ENCODE measurements around the gene CHN1.

The CHN1 gene

GRCh38 chr2:175004980-175005732, at the start of gene CHN1:
Gene CHN1 (minus strand): TSS chr2:175005381. CDS start chr2:175004912, 469 bp downstream.
- TF ChIP-seq CTCF (IDR thresholded peaks at IDR 0.05; ENCODE audit: low read depth, low read length) = no peak
- H3K4me3 ChIP-seq (ENCODE audit: low read depth, low read length) = peak within 1 kb of the TSS; percentile 76

GRCh38 chr2:175054340-175054739, 49.2 kb upstream of the CHN1 start:
- no peak for TF ChIP-seq CTCF (IDR thresholded peaks at IDR 0.05; ENCODE audit: low read depth, low read length)
- no peak overlapping the region for H3K4me3 ChIP-seq (ENCODE audit: low read depth, low read length)

GRCh38 chr2:175049661-175050060, 44.5 kb upstream of the CHN1 start:
- H3K4me3 ChIP-seq (ENCODE audit: low read depth, low read length) = no peak overlapping the region
- TF ChIP-seq CTCF (IDR thresholded peaks at IDR 0.05; ENCODE audit: low read depth, low read length) = no peak

- TF ChIP-seq CTCF (IDR thresholded peaks at IDR 0.05; ENCODE audit: low read depth, low read length) = no peak
- no peak overlapping the region for H3K4me3 ChIP-seq (ENCODE audit: low read depth, low read length)
Measured at GRCh38 chr2:175048275-175048674, 43.1 kb upstream of the CHN1 start.

- TF ChIP-seq CTCF (IDR thresholded peaks at IDR 0.05; ENCODE audit: low read depth, low read length) = no peak
- H3K4me3 ChIP-seq (ENCODE audit: low read depth, low read length) = no peak overlapping the region
Measured at GRCh38 chr2:175039490-175039889, 34.3 kb upstream of the CHN1 start.

- H3K4me3 ChIP-seq (ENCODE audit: low read depth, low read length) = no peak overlapping the region
- TF ChIP-seq CTCF (IDR thresholded peaks at IDR 0.05; ENCODE audit: low read depth, low read length) = no peak
Measured at GRCh38 chr2:175039031-175039430, 33.9 kb upstream of the CHN1 start.

- TF ChIP-seq CTCF (IDR thresholded peaks at IDR 0.05; ENCODE audit: low read depth, low read length) = no peak
- H3K4me3 ChIP-seq (ENCODE audit: low read depth, low read length) = no peak overlapping the region
Measured at GRCh38 chr2:175037941-175038340, 32.8 kb upstream of the CHN1 start.
